GM11168 (cell line): ENCODE measurements around the gene UNKL.

Experiments used
- in situ Hi-C: fragments of 300-500 bp; cut with MboI; formaldehyde crosslinking; loops from one replicate; pipeline ENCODE4 v1.12.0; 2022; ENCODE audit warnings: low sequenced_read_pairs; ENCODE audit not compliant: unreplicated experiment

Gene UNKL

DNA sequence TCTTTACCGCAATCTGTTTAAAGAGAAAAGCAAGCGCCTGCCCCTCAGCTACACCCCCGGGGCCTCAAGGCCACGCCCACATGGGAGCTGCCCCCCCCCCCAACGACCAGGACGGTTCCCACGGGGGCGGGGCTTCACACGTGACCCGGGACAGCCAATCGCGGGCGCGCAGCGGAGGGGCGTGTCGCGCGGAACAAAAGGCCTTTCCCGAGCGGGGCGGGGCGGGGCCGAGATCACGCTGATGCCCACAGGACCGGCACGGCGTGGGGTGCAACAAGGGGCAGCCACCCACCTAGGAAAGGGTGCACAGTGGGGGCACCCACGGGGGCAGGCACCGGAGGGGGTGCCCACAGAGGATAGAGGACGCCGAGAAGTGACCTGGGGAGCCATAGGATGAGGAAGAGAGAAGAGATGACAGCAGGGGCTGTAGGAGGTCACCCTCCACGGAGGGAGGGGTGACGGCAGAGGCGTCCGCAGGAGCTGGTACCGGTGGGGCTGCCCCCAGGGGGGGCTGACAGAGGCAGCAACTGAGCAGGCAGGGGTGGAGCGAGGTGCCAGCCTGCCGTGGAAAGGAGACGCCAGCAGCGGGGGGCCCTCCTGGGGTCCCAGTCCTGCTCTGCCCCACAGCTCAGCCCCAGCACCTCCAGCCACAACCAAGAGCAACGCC, 6.2 kb downstream of the UNKL start:
- in situ Hi-C loops = no loop called here

GRCh38 chr16:1407753-1408152, 6.8 kb downstream of the UNKL start:
- in situ Hi-C loops = no loop called here

DNA sequence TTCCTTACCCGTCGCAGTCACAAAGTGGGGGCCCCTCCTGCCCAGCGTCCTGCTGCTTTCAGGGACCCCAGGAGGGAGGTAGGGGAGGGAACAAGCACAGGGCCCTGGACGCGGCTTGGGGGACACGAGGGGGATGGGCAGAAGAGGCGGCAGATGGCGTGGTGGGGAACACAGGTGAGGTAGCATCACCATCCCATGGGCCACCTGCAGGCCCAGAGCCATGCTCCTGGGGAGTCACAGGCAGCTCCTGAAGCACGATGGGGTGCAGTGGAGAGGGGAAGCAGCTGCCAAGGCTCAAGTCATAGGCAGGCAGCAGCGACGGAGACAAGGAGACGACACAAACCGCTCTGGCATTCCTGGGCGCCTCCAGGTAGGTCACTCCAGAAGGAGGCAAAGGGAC, 10.8 kb downstream of the UNKL start:
- in situ Hi-C loops = no loop called here

GRCh38 chr16:1403036-1403435, 11.5 kb downstream of the UNKL start:
- in situ Hi-C loops = no loop called here

GRCh38 chr16:1401758-1402154, 12.7 kb downstream of the UNKL start:
- in situ Hi-C loops = no loop called here

DNA sequence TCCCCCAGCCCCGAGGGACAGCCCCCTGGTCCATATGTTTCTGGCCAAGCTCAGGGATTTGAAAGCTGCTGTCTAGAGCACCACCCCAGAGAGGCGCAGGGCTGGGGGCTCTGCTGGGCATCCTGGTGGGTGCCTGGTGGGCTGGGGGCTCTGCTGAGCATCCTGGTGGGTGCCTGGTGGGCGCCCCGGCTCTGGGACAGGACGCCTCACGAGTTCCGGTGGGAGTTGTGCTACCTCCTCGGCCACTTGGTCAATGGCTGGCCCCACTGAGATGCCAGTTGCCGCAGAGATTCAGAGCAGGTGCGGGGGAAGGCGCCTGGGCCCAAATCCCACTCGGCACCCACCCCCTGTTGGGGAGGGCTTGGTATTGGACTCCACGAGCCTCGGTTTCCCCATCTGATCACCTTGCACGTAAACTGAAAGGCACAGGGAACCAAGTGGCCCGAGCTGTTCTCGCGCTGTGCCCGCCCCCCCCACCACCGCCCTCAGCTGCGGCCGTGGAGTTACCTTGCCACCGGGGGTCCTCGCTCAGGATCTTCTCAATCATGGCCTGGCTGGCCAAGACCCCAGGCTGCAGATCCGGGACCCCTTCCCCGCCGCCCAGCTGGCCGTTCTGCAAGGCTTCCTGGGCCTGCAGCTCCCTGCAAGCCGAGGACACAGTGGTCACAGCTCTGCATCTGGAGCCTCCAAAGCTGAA, 13.3 kb downstream of the UNKL start:
- in situ Hi-C loops = no loop called here

DNA sequence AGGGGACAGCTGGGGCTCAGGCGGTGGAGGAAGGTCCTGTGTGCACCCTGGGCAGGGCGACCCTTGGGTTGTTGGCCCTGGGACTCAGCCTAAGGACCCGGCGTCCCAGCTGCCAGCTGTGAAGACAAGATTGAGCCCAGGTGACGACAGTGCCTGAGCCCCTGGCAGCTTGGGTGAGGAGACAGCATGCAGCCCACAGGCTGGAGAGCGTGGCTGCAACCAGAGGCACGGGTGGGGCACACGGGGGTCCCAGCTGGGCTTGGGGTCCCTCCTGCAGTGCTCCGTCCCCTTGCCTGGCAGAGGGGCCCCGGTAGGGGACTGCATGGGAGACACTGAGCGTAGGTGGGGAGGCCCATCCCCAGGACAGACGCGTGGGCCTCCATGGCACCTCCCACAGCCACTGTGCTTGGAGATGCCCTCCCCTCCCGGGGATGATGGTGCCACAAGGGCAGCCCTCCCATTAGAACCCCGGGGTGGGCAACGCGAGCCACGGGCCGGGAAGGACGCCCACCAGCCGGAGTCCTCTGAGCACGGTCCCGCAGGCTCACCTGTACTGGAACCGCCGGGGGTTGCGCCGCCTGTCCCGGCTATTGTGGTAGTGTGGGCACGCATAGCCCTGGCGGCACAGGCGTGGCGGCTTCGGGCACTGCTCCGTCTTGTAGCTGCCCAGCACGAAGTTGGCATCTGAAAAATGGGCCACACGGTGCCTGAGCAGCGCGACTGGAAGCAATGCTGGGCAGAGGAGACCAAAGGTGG, 15.5 kb downstream of the UNKL start:
- in situ Hi-C loops = no loop called here

DNA sequence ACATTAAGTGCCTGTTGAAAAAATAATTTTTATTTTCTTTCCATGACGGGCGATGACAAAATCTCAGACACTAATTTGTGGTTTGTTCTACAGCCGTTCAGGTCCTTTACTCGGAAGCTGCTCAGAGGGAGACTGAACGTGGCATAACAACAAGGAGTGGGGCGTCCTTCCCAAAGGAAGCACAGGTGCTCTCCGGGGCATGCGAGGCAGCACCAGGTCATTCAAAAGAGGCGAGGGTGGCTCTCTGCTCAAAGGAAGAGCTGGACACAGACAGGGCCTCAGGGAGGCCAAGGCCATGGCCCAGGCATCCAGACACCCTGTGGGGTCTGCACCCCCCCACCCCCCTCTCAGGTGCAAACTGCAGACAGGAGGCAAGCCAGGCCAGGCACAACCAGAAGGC, 16.2 kb downstream of the UNKL start:
- in situ Hi-C loops = no loop called here

DNA sequence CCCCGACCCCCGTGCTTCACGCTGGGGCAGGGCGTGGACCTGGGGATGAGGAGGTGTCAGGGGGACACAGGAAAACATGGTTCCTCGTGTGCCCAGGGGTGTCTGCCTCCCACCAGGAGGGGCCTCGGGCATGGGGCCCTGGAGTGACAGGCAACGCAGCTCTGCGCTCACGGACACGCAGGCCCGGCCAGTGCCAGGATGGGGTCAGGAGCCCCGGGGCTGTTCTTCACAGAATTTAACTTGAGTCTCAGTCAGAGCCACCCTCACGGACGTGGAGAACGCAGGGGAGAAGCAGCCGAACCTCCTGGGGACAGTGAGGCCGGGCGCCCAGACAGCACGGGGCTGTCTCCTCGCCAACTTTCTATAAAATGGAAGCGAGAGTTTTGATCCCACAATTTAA, 16.7 kb downstream of the UNKL start:
- in situ Hi-C loops = no loop called here

- in situ Hi-C loops = no loop called here
Observed at GRCh38 chr16:1395444-1396031, 19.0 kb downstream of the UNKL start.

GRCh38 chr16:1394367-1394951, 20.0 kb downstream of the UNKL start:
- in situ Hi-C loops = no loop called here

GRCh38 chr16:1393613-1394176, 20.8 kb downstream of the UNKL start:
- in situ Hi-C loops = no loop called here

GRCh38 chr16:1392826-1393225, 21.7 kb downstream of the UNKL start:
- in situ Hi-C loops = no loop called here

DNA sequence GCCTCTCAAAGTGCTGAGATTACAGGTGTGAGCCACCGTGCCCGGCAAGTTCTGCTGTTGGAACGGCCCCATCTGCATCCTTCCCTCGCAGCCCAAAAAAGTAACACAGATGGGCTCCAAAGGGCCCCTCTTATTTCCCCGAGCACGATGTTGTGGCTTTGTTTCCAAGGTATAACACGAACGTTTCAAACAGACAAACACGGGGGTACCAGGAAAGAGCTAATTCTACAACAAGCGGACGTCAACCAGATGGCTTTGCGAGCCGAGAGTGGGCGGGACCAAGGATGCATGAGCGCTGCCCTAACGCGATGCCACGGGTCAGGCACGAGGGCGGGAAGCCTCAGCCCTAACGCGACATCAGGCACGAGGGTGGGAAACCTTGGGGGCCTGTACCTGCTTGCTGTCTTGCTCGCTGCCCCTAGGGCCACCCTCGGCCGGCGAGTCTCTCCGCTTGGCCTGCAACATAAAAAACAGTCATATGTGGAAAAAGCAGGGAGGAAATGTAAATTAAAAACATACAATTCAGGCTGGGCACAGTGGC, 24.2 kb downstream of the UNKL start:
- in situ Hi-C loops = no loop called here

DNA sequence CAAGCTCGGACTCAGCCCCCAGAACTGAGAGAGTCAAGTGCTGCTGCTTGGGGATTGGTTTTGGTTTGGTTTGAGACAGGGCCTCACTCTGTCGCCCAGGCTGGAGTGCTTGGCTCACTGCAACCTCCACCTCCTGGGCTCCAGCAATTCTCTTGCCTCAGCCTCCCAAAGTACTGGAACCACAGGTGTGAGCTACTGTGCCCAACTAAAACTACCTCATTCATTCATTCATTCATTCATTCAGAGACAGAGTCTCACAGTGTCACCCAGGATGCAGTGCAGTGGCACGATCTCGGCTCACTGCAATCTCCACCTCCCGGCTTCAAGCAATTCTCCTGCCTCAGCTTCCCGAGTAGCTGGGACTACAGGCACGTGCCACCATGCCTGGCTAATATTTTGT, 24.7 kb downstream of the UNKL start:
- in situ Hi-C loops = no loop called here

- in situ Hi-C loops = no loop called here
Observed at GRCh38 chr16:1387331-1387730, 27.2 kb downstream of the UNKL start.

- in situ Hi-C loops = no loop called here
Observed at GRCh38 chr16:1385232-1385631, 29.3 kb downstream of the UNKL start.

GRCh38 chr16:1383556-1383955, 30.9 kb downstream of the UNKL start:
- in situ Hi-C loops = no loop called here

- in situ Hi-C loops = no loop called here
Observed at GRCh38 chr16:1381612-1382406, 32.7 kb downstream of the UNKL start.
